ENCODE data around the gene B3GALT5. TPM values are rescaled to one million over a fixed set of nuclear protein-coding genes. Genes with fewer than 3 reads are reported as not detected.

Gene B3GALT5
- total RNA-seq, 4 donors from 2014 or later = 0.13 to 1.3 (median 0.77) TPM

GRCh38 chr21:39630191-39630591 is 17.5 kb downstream of the B3GALT5 start:
- 43 to 58% methylated on average over 6 of the region's 8 CpGs for WGBS, 2 donors (ENCODE audit: low coverage in 1 of 2)
- H3K27me3 ChIP-seq = peaks cover 13% of the 10 kb centered on the region
- no peak for TF ChIP-seq CTCF (IDR thresholded peaks at IDR 0.05)
- TF ChIP-seq EP300 (IDR thresholded peaks at IDR 0.05) = no peak
- TF ChIP-seq POLR2AphosphoS5 (IDR thresholded peaks at IDR 0.05) = no peak
- no peak for TF ChIP-seq POLR2A (IDR thresholded peaks at IDR 0.05)
- H3K4me3 ChIP-seq = no peak overlapping the region
- no peak overlapping the region for H3K27ac ChIP-seq
- H3K9me3 ChIP-seq = no peaks in the 10 kb centered on the region
- no peaks in the 10 kb centered on the region for H3K4me1 ChIP-seq
- H3K36me3 ChIP-seq = no peaks in the 10 kb centered on the region
- no peak for ATAC-seq

- TF ChIP-seq EP300 (IDR thresholded peaks at IDR 0.05) (no peak), POLR2AphosphoS5 (IDR thresholded peaks at IDR 0.05) (no peak), CTCF (IDR thresholded peaks at IDR 0.05) (no peak)
- Histone ChIP-seq H3K27ac (no peak overlapping the region), H3K36me3 (no peaks in the 10 kb centered on the region), H3K27me3 (peaks cover 13% of the 10 kb centered on the region), H3K9me3 (no peaks in the 10 kb centered on the region), H3K4me1 (no peaks in the 10 kb centered on the region), H3K4me3 (no peak overlapping the region)
- ATAC-seq = no peak
- WGBS, 2 donors (ENCODE audit: low coverage in 1 of 2) = 17 to 37% methylated on average over 2 of the region's 2 CpGs
Observed at GRCh38 chr21:39630827-39631226, 18.1 kb downstream of the B3GALT5 start.

- Histone ChIP-seq H3K4me1 (no peaks in the 10 kb centered on the region), H3K27ac (no peak overlapping the region), H3K4me3 (no peak overlapping the region), H3K36me3 (no peaks in the 10 kb centered on the region), H3K9me3 (no peaks in the 10 kb centered on the region), H3K27me3 (peaks cover 6% of the 10 kb centered on the region)
- TF ChIP-seq POLR2AphosphoS5 (IDR thresholded peaks at IDR 0.05) (no peak), CTCF (IDR thresholded peaks at IDR 0.05) (no peak), POLR2A (IDR thresholded peaks at IDR 0.05) (no peak), EP300 (IDR thresholded peaks at IDR 0.05) (no peak)
- 71 to 89% methylated on average over 8 to 10 of the region's 10 CpGs for WGBS, 2 donors (ENCODE audit: low coverage in 1 of 2)
- no peak for ATAC-seq
Observed at GRCh38 chr21:39631842-39632562, 19.3 kb downstream of the B3GALT5 start.

GRCh38 chr21:39632796-39633442 is 20.2 kb downstream of the B3GALT5 start:
- H3K4me3 ChIP-seq = no peak overlapping the region
- no peak for ATAC-seq
- H3K27me3 ChIP-seq = peaks cover 11% of the 10 kb centered on the region
- no peaks in the 10 kb centered on the region for H3K36me3 ChIP-seq
- no peak for TF ChIP-seq CTCF (IDR thresholded peaks at IDR 0.05)
- TF ChIP-seq POLR2AphosphoS5 (IDR thresholded peaks at IDR 0.05) = no peak
- TF ChIP-seq POLR2A (IDR thresholded peaks at IDR 0.05) = no peak
- no peak for TF ChIP-seq EP300 (IDR thresholded peaks at IDR 0.05)
- no peaks in the 10 kb centered on the region for H3K9me3 ChIP-seq
- 83 to 86% methylated on average over 1 of the region's 1 CpG for WGBS, 2 donors (ENCODE audit: low coverage in 1 of 2)
- no peaks in the 10 kb centered on the region for H3K4me1 ChIP-seq
- no peak overlapping the region for H3K27ac ChIP-seq

GRCh38 chr21:39633770-39634181 is 21.0 kb downstream of the B3GALT5 start:
- ATAC-seq = no peak
- Histone ChIP-seq H3K4me1 (no peaks in the 10 kb centered on the region), H3K4me3 (no peak overlapping the region), H3K36me3 (no peaks in the 10 kb centered on the region), H3K27me3 (peaks cover 20% of the 10 kb centered on the region), H3K9me3 (no peaks in the 10 kb centered on the region), H3K27ac (no peak overlapping the region)
- 77 to 95% methylated on average over 4 to 5 of the region's 5 CpGs for WGBS, 2 donors (ENCODE audit: low coverage in 1 of 2)
- TF ChIP-seq CTCF (IDR thresholded peaks at IDR 0.05) (no peak), EP300 (IDR thresholded peaks at IDR 0.05) (no peak), POLR2A (IDR thresholded peaks at IDR 0.05) (no peak)

Measured in gastroesophageal sphincter (tissue), 4 donors.